Myocyte (in vitro differentiated cells): Measurements from ENCODE around the gene EGF. TPM values are rescaled to one million over a fixed set of nuclear protein-coding genes. Genes with fewer than 3 reads are reported as not detected.
"Not testable (repeated sequence)": the region's sequence is repeated elsewhere in the genome, so short reads cannot be mapped to it uniquely, and the experiment has no call there.

Experiments
- DNase-seq: peaks from one replicate; pipeline ENCODE4 v3.0.0-alpha.2; 2012; ENCODE audit warnings: low read depth
- total RNA-seq: library from RNA; depleted of rRNA; stranded (reverse); fragments of >200 nt; gene quantifications from 2 replicates; pipeline ENCODE4 v1.2.3, GENCODE V29; 2014

Gene EGF
- total RNA-seq, 1 donor from 2014 or later, result 16.2 TPM

DNA sequence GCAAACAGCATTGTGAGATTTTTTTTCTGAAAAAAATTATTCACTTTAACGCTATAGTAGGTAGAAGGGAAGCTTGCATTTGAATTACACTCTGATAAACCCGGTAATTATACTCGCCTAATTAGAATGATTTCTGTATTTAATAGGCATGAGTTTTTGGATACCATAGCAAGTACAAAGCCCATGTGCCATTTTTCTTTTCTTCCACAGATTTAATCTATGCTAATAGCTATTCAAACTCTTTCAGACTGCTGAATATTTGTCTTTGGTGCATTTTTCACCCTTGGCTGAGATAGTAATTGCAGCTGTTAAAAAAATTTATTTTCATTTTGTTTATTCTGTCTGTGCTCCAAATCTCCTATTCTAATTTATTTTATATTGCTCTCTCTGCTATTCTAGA, 113.0 kb downstream of the EGF start:
- DNase-seq, result no peak

DNA sequence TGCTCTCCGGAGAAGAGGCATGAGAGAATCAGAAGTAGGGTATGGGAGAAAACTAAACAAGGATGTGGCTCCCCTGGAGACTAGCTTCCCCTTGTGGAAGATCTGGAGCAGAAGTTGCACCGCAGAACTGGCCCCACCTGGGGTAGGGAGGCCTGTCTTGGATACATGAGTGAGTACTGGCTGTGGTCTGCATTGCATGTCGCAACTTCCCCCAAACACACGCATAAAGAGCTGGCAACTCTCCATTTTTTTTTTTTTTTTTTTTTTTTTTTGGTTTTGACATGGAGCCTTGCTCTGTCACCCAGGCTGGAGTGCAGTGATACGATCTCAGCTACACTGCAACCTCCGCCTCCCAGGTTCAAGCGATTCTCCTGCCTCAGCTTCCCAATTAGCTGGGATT, 119.9 kb downstream of the EGF start:
- DNase-seq, result no peak

- DNase-seq, result no peak
Observed at GRCh38 chr4:110033355-110034025, 120.8 kb downstream of the EGF start.

- DNase-seq, result no peak
Observed at GRCh38 chr4:110034026-110034393, 121.3 kb downstream of the EGF start.

- not testable (repeated sequence) for DNase-seq
Observed at GRCh38 chr4:110039164-110039563, 126.5 kb downstream of the EGF start.

DNA sequence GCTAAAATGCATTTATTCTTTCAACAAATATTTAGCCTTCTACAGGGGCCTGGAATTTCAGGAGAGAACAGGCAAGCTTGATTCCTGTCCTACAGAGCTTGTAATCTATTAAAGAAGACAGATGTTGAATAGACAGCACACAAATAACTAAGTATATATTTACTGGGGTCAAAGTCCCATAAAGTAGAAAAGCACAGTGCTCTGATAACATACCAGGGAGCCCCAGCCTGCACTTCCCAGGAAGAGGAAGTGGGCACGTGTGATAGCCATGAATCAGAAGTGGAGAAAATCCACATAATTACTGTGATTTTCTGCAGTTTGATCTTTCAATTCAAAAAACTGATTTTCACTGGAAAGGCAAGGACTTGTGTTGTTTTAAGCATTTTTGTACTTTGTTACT, 129.1 kb downstream of the EGF start:
- no peak for DNase-seq

- DNase-seq, result no peak
Observed at GRCh38 chr4:110042545-110043517, 130.1 kb downstream of the EGF start.

DNA sequence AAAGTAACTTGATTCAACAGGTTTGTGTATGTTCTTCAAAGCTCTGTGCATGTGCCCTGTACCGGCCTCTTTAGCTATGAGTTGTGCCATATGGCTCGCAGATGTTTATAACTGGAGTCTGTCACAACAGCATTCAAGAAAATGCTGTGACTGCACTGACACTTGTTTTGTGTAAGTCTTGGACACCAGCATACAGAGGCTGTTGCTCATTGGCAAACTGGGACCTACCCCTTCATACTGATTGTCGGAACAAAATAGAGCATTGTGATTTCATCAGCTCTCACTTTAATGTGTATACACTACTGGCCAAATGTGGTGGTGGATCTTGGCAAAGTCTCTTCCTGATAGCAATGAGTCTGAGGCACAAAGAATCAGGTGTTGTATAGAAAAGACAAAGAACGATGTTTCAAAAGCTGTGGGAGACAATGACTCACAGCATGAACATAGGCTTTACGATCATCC, 133.9 kb downstream of the EGF start:
- DNase-seq, result no peak

DNA sequence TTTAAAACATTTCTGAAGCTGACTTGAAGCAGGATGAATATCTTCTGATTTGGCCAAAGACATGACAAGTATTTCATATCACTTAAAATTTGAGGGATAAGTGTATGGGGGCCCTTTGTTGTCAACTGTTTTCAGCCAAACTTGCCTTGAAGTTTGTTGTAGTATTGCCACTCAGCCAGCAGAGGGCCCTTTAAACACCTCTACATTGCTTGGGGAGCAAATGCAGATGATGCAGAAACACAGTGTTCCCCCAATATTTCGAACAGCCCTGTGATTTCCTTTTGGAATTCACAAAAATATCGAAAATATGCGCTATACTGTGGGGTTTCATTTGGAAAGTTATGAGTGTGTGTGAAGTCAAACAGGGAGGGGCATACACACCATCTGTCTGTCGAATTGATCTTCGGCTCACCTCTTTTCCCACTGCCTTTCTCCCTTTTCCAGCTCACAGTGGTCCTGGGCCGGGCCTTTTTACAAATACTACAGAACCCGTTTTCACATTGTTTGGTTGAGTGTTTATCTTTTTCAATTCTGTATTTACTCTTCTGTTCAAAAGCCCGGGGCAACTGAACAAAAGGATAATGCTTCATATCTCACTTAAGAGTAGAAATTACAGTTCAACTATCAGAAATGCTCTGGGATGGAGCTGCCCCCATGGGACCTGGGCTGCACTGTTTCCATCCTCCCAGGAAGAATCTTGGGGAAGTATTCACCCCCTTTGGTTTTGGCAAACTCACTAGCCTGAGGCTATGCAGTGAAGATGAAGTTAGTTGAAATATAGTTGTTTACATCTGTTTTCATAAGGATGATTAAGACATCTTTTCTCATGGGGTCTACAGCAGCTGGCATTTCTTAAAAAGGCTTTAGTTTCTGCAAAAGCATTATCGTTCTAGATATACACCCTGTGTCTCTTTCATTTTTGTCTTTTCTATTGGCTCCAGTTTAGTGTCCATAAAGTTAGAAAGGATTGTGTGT, 137.6 kb downstream of the EGF start:
- peak; percentile 59 for DNase-seq

GRCh38 chr4:110055158-110055768, 142.6 kb downstream of the EGF start:
- peak; percentile 55 for DNase-seq

DNA sequence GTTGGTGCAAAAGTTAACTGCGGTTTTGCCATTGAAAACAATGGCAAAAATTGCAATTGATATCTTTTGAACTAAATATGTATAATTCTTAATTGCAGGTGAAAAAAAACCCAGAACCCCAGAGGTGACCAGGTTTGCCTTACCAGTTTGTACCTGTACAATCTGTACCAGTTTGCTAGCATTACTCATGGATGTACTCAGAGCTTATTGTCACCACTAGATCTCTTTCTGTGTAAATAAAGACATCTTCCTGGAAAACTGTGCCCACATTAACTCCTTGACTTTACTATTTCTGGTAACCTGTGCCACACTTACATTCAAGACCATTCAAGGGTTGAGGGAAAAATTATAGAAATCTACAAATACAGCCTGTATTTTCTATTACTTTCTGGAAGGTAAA, 146.0 kb downstream of the EGF start:
- no peak for DNase-seq

DNA sequence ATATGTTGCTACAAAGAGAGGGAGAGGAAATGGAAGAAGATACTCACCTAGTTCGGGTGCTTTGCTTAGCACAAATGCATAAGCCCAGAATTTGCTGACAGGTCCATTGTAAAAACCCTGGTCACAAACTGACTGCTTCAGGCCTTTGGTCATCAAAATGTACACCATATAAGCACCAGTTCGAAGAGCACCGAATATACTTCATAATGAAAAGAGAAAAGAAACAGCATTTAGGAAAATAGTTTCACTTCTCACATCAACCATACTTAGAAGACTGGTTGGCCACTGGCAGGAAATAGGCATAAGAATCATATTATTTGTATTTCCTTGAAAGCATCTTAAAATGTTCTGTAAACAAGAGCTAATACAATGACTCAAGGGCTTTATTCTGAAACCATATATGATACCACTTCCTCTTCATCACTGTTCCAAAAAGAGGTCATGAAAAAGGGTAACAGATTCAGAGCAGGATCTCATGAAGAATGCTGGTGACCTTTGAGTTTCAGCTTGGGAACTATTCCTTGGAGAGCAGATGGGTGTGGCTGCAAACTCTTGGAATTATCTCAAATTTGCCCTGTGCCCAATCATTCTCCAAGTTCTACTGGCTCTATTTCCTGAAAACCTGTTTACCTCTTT, 147.0 kb downstream of the EGF start:
- no peak for DNase-seq

DNA sequence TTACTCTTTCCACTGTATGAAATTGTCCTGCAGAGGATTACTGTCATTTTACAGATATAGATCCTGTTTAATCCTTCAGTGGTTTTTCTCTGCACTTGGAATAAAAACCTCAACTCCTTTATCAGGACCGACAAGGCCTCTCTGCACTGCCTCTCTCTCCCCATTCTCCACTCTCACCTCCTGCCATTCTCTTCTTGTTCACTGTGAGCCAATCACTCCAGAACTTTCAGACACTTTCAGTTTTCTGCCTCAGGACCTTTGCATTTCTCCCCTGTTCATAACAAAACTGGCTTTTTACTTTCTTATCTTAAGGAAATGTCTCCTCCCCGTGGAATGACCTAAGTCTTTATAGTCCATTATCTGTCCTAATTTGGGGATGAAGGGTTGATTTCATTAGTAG, 148.4 kb downstream of the EGF start:
- no peak for DNase-seq

Other genes starting within 250 kb of the EGF start
- gene CASP6, start 209.4 kb upstream of the EGF start, total RNA-seq, result 11.6 and 18.3 TPM in 2 replicates
- 22.2 and 22.4 TPM in 2 replicates for gene PLA2G12A, start 182.8 kb upstream of the EGF start, total RNA-seq
- gene CFI, start 110.9 kb upstream of the EGF start, total RNA-seq, result 1.4 and 1.5 TPM in 2 replicates
- gene GAR1, start 97.1 kb upstream of the EGF start, total RNA-seq, result 11.9 and 18.1 TPM in 2 replicates
- 0.08 TPM in 1 of 2 replicates, not detected in the other for gene RRH, start 84.9 kb upstream of the EGF start, total RNA-seq
- gene LRIT3, start 64.8 kb upstream of the EGF start, total RNA-seq, result 0.03 TPM in 1 of 2 replicates, not detected in the other